ENCODE data around the gene LARGE1. TPM values are rescaled to one million over a fixed set of nuclear protein-coding genes. Genes with fewer than 3 reads are reported as not detected.
A peak's percentile ranks its signal among the peaks of the same experiment; 100 is the strongest.

LARGE1 gene
- polyA plus RNA-seq, 1 donor: 17.8 TPM

- Histone ChIP-seq H3K4me1 (ENCODE audit: control insufficient read depth, insufficient read depth, low read length) (peaks cover 9% of the 10 kb centered on the region), H3K9me3 (ENCODE audit: control insufficient read depth, low read depth, low read length) (no peaks in the 10 kb centered on the region), H3K36me3 (ENCODE audit: control insufficient read depth, insufficient read depth, low read length) (no peaks in the 10 kb centered on the region), H3K27ac (ENCODE audit: low read length) (peak overlapping the region; percentile 47), H3K4me3 (ENCODE audit: low read length) (no peak overlapping the region), H3K27me3 (ENCODE audit: control insufficient read depth, insufficient read depth, low read length) (no peaks in the 10 kb centered on the region)
- peak; percentile 81 to 85 for DNase-seq
- WGBS (ENCODE audit: insufficient coverage, low lambda C conversion rate): no CpG with 5 or more reads among the region's 3 CpGs
Measured at GRCh38 chr22:33658775-33659174, 261.5 kb downstream of the LARGE1 start.

DNA sequence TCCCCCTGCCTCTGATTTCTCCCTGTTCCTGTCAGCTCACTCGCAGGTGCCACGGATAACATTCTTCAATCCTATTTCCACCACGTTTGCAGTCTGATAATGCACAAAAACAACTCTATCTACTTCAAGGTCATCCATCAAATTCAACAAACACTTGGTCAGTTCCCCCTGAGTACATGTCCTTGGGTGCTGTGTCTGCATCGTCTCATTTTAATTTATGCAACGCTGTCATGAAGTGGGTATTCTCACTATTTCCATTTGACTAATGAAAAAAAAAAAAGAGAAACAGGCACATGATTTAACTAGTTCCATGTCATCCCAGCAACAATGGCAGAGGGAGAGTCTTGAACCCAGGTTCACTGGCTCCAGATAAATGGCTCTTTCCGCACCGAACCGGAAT is 262.6 kb downstream of the LARGE1 start:
- no peaks in the 10 kb centered on the region for H3K36me3 ChIP-seq (ENCODE audit: control insufficient read depth, insufficient read depth, low read length)
- no peaks in the 10 kb centered on the region for H3K27me3 ChIP-seq (ENCODE audit: control insufficient read depth, insufficient read depth, low read length)
- no peak overlapping the region for H3K27ac ChIP-seq (ENCODE audit: low read length)
- 80% methylated on average over 2 of the region's 8 CpGs for WGBS (ENCODE audit: insufficient coverage, low lambda C conversion rate)
- no peak overlapping the region for H3K4me3 ChIP-seq (ENCODE audit: low read length)
- H3K4me1 ChIP-seq (ENCODE audit: control insufficient read depth, insufficient read depth, low read length): peaks cover 12% of the 10 kb centered on the region
- DNase-seq: no peak
- no peaks in the 10 kb centered on the region for H3K9me3 ChIP-seq (ENCODE audit: control insufficient read depth, low read depth, low read length)

GRCh38 chr22:33656808-33657628 is 263.3 kb downstream of the LARGE1 start:
- Histone ChIP-seq H3K4me1 (ENCODE audit: control insufficient read depth, insufficient read depth, low read length) (peaks cover 17% of the 10 kb centered on the region), H3K36me3 (ENCODE audit: control insufficient read depth, insufficient read depth, low read length) (no peaks in the 10 kb centered on the region), H3K27ac (ENCODE audit: low read length) (no peak overlapping the region), H3K9me3 (ENCODE audit: control insufficient read depth, low read depth, low read length) (no peaks in the 10 kb centered on the region), H3K27me3 (ENCODE audit: control insufficient read depth, insufficient read depth, low read length) (no peaks in the 10 kb centered on the region), H3K4me3 (ENCODE audit: low read length) (no peak overlapping the region)
- DNase-seq: no peak
- WGBS (ENCODE audit: insufficient coverage, low lambda C conversion rate): 96% methylated on average over 3 of the region's 8 CpGs

DNA sequence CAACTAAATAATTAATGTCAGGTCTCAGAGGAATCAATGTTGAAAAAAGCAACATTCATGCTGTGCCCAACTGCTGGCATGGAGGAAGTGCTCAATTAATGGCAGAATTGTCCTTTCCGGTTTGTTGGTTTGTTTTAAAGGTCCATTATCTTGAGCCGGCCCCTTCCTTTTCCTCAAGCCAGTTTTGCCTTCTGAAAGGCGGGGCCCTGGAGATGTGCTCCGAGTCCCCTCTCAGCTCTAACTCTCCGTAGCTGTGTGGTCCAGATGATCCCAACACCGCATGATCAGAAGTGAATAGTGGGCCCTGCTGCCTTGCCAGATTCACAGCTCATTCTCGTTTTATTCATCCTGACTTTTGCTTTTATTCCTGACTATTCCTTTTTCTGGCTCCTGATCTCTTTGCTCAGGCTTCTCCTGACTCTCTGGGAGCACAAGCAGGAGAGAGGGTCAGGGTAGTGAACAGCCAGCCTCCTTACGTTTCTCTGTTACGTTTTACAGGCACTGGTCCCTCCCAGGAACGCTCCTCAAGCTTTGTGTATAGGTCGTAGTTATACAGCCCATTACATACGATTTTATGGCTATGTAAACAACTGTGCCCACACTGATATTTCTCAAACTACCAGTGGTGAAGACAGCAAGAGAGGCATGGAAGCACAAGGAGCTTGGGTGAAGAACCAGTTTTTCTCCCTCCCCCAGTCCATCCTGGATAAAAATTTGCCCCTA is 265.9 kb downstream of the LARGE1 start:
- peak overlapping the region; percentile 8 for H3K27ac ChIP-seq (ENCODE audit: low read length)
- no peak overlapping the region for H3K4me3 ChIP-seq (ENCODE audit: low read length)
- H3K36me3 ChIP-seq (ENCODE audit: control insufficient read depth, insufficient read depth, low read length): peaks cover 7% of the 10 kb centered on the region
- peak; percentile 13 to 62 for DNase-seq
- peaks cover 17% of the 10 kb centered on the region for H3K4me1 ChIP-seq (ENCODE audit: control insufficient read depth, insufficient read depth, low read length)
- no CpG with 5 or more reads among the region's 12 CpGs for WGBS (ENCODE audit: insufficient coverage, low lambda C conversion rate)
- H3K27me3 ChIP-seq (ENCODE audit: control insufficient read depth, insufficient read depth, low read length): no peaks in the 10 kb centered on the region
- H3K9me3 ChIP-seq (ENCODE audit: control insufficient read depth, low read depth, low read length): peaks cover 3% of the 10 kb centered on the region

- Histone ChIP-seq H3K4me1 (ENCODE audit: control insufficient read depth, insufficient read depth, low read length) (peaks cover 17% of the 10 kb centered on the region), H3K27ac (ENCODE audit: low read length) (no peak overlapping the region), H3K9me3 (ENCODE audit: control insufficient read depth, low read depth, low read length) (peaks cover 3% of the 10 kb centered on the region), H3K36me3 (ENCODE audit: control insufficient read depth, insufficient read depth, low read length) (peaks cover 7% of the 10 kb centered on the region), H3K27me3 (ENCODE audit: control insufficient read depth, insufficient read depth, low read length) (no peaks in the 10 kb centered on the region), H3K4me3 (ENCODE audit: low read length) (no peak overlapping the region)
- 95% methylated on average over 4 of the region's 8 CpGs for WGBS (ENCODE audit: insufficient coverage, low lambda C conversion rate)
- no peak for DNase-seq
Measured at GRCh38 chr22:33653532-33654063, 266.7 kb downstream of the LARGE1 start.

GRCh38 chr22:33652615-33653014 is 267.7 kb downstream of the LARGE1 start:
- WGBS (ENCODE audit: insufficient coverage, low lambda C conversion rate): no CpG with 5 or more reads among the region's 5 CpGs
- peak; percentile 12 to 43 for DNase-seq
- Histone ChIP-seq H3K27ac (ENCODE audit: low read length) (no peak overlapping the region), H3K4me3 (ENCODE audit: low read length) (no peak overlapping the region), H3K9me3 (ENCODE audit: control insufficient read depth, low read depth, low read length) (peaks cover 3% of the 10 kb centered on the region), H3K4me1 (ENCODE audit: control insufficient read depth, insufficient read depth, low read length) (peaks cover 17% of the 10 kb centered on the region), H3K36me3 (ENCODE audit: control insufficient read depth, insufficient read depth, low read length) (peaks cover 7% of the 10 kb centered on the region), H3K27me3 (ENCODE audit: control insufficient read depth, insufficient read depth, low read length) (no peaks in the 10 kb centered on the region)

DNA sequence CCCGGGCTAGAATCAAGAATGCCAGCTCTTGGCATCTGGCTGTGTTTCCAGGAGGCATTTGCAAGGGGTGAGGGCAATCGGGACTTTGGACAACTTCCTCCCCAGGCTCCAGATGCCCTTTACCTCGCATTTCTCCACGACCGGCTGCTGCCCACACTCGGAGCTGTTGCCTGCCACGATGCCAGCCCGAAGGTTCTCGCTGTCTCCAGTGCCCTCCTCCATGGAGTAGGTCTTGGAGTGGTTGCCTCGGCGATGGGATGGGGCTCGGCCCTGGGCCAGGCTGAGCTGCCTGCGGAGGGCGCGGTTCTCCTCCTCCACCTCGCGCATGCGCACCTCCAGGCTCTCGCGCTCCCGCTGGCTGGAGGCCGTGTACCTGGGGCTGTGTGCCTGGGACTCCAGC is 270.0 kb downstream of the LARGE1 start:
- no peak overlapping the region for H3K4me3 ChIP-seq (ENCODE audit: low read length)
- no peak for DNase-seq
- H3K36me3 ChIP-seq (ENCODE audit: control insufficient read depth, insufficient read depth, low read length): peaks cover 7% of the 10 kb centered on the region
- no CpG with 5 or more reads among the region's 22 CpGs for WGBS (ENCODE audit: insufficient coverage, low lambda C conversion rate)
- peaks cover 17% of the 10 kb centered on the region for H3K4me1 ChIP-seq (ENCODE audit: control insufficient read depth, insufficient read depth, low read length)
- peaks cover 3% of the 10 kb centered on the region for H3K9me3 ChIP-seq (ENCODE audit: control insufficient read depth, low read depth, low read length)
- H3K27ac ChIP-seq (ENCODE audit: low read length): no peak overlapping the region
- no peaks in the 10 kb centered on the region for H3K27me3 ChIP-seq (ENCODE audit: control insufficient read depth, insufficient read depth, low read length)

DNA sequence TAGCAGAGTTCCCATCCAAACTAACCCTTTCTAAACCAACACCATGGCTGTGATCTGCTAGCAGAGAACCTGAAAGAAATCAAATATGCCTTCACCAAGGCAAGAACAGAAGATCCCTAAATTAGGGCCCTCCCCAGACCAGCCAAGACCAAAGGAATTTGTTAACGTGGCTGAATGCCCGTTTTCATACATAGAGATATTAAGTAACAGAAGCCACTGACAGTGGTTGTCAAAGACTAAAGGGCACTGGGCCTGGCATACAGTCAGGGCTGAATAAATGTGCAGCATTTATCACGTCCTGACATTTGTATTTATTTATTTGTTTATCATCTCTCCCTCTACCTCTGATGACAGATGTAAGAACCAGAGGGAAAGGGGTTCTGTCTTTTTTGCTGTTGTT is 271.8 kb downstream of the LARGE1 start:
- Histone ChIP-seq H3K27me3 (ENCODE audit: control insufficient read depth, insufficient read depth, low read length) (no peaks in the 10 kb centered on the region), H3K9me3 (ENCODE audit: control insufficient read depth, low read depth, low read length) (peaks cover 3% of the 10 kb centered on the region), H3K4me1 (ENCODE audit: control insufficient read depth, insufficient read depth, low read length) (peaks cover 7% of the 10 kb centered on the region), H3K36me3 (ENCODE audit: control insufficient read depth, insufficient read depth, low read length) (peaks cover 7% of the 10 kb centered on the region), H3K4me3 (ENCODE audit: low read length) (no peak overlapping the region), H3K27ac (ENCODE audit: low read length) (no peak overlapping the region)
- no CpG with 5 or more reads among the region's 3 CpGs for WGBS (ENCODE audit: insufficient coverage, low lambda C conversion rate)
- DNase-seq: no peak

GRCh38 chr22:33640900-33641299 is 279.4 kb downstream of the LARGE1 start:
- Histone ChIP-seq H3K4me3 (ENCODE audit: low read length) (no peak overlapping the region), H3K4me1 (ENCODE audit: control insufficient read depth, insufficient read depth, low read length) (no peaks in the 10 kb centered on the region), H3K27ac (ENCODE audit: low read length) (no peak overlapping the region), H3K9me3 (ENCODE audit: control insufficient read depth, low read depth, low read length) (no peaks in the 10 kb centered on the region), H3K27me3 (ENCODE audit: control insufficient read depth, insufficient read depth, low read length) (no peaks in the 10 kb centered on the region), H3K36me3 (ENCODE audit: control insufficient read depth, insufficient read depth, low read length) (no peaks in the 10 kb centered on the region)
- no CpG with 5 or more reads among the region's 7 CpGs for WGBS (ENCODE audit: insufficient coverage, low lambda C conversion rate)
- no peak for DNase-seq

DNA sequence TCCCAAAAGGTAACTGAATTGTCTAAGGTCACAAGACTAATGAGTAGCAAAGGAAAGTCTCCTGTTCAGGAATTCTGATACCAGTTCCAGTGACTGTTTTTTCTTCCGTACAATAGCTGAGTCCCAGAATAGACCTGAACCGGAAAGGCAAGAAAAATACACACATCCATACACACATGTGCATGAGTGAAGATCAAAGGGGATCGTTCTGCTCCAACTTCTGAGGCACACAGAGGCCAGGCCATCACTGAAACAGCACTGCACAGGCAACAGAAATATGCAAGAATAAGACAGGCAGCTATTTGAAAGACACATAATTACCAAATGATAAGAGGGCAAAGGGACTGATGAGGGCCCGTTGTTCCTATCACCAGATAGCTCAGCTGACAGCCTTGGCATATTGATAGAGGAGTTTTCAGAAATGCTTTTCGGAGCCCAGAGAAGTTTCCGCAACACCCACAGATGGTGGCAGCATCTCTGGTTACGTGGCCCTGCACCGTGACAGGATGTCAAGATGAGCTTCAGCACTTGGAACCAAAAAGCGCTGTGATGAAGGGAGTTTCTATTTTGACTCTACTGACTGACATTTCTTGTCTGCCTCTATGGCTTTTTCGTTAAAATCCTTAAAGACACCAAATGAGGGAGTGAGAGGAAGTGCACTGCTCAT is 280.6 kb downstream of the LARGE1 start:
- no peak overlapping the region for H3K27ac ChIP-seq (ENCODE audit: low read length)
- no peak for DNase-seq
- no CpG with 5 or more reads among the region's 10 CpGs for WGBS (ENCODE audit: insufficient coverage, low lambda C conversion rate)

More for the DNA sequence above, 280.6 kb downstream of the LARGE1 start:
- Histone ChIP-seq H3K36me3 (ENCODE audit: control insufficient read depth, insufficient read depth, low read length) (peaks cover 3% of the 10 kb centered on the region), H3K4me3 (ENCODE audit: low read length) (no peak overlapping the region), H3K27me3 (ENCODE audit: control insufficient read depth, insufficient read depth, low read length) (no peaks in the 10 kb centered on the region), H3K4me1 (ENCODE audit: control insufficient read depth, insufficient read depth, low read length) (no peaks in the 10 kb centered on the region), H3K9me3 (ENCODE audit: control insufficient read depth, low read depth, low read length) (no peaks in the 10 kb centered on the region)
